Esophagus squamous epithelium (tissue), 5 donors: Measurements from ENCODE around the gene YAF2. TPM values are rescaled to one million over a fixed set of nuclear protein-coding genes. Genes with fewer than 3 reads are reported as not detected.

Experiments
- DNase-seq: peaks from one replicate; lab custom pipeline; 2025; lab: John Stamatoyannopoulos, UW
- H3K27ac ChIP-seq, 4 donors: fragments of 200-600 bp; sonication (generic); one replicate each; pipeline ENCODE4 v1.5.1; 2016 to 2019; ENCODE audit warnings: mild to moderate bottlenecking in 1 of 4
- H3K27me3 ChIP-seq, 4 donors: fragments of 200-600 bp; sonication (generic); 1 replicate in 3 of 4; 2 replicates in 1 of 4; pipeline versions ENCODE4 v1.5.1 to v1.6.0; 2017 to 2021; ENCODE audit warnings: antibody characterized with exemption in 1 of 4
- H3K36me3 ChIP-seq, 3 donors: fragments of 200-600 bp; sonication (generic); one replicate each; pipeline ENCODE4 v1.5.1; 2016 to 2019
- H3K4me1 ChIP-seq, 3 donors: fragments of 200-600 bp; sonication (generic); one replicate each; pipeline ENCODE4 v1.5.1; 2017 to 2019
- H3K4me3 ChIP-seq, 4 donors: fragments of 200-600 bp; sonication (generic); 1 replicate in 3 of 4; 2 replicates in 1 of 4; pipeline ENCODE4 v1.5.1; 2016 to 2019; ENCODE audit warnings: mild to moderate bottlenecking in 2 of 4, moderate library complexity in 1 of 4
- H3K9me3 ChIP-seq, 3 donors: fragments of 200-600 bp; sonication (generic); one replicate each; pipeline ENCODE4 v1.5.1; 2016 to 2019
- POLR2A ChIP-seq, 4 donors: fragments of 450-650 bp; IDR thresholded peaks; one replicate each; pipeline ENCODE4 v1.6.1; 2017; ENCODE audit warnings: antibody characterized with exemption in 4 of 4, mild to moderate bottlenecking in 4 of 4, moderate library complexity in 3 of 4
- WGBS, 2 donors: methylation state at CpG; one replicate each; pipeline ENCODE4 v1.1.5; 2018; 5-methylcytosine and 5-hydroxymethylcytosine counted together
- intact Hi-C: fragments of 100-400 bp; cut with DNase I; formaldehyde crosslinking; loops from one replicate; pipeline ENCODE4 v1.15.0; 2022
- total RNA-seq, 4 donors: library from RNA; depleted of rRNA; stranded (reverse); fragments of >200 nt; gene quantifications; one replicate each; pipeline ENCODE4 v1.1.0, GENCODE V29; 2016
- TF ChIP-seq, protein P1 (sequence below), 6 experiments: fragments of 450-650 bp in 4 of 6; fragments of 200-600 bp in 2 of 6; sonication (generic) in 2 of 6; IDR thresholded peaks; one replicate each; pipeline ENCODE4 v1.5.1; 2016 to 2019; ENCODE audit warnings: antibody characterized with exemption in 6 of 6, mild to moderate bottlenecking in 4 of 6, moderate library complexity in 4 of 6
- donor health status: DM: yes; HTN: yes; CAD: no.

YAF2 gene
- total RNA-seq, 4 donors from 2014 or later: 4.9 to 25.2 (median 12.4) TPM

GRCh38 chr12:42213023-42213422, 25.0 kb downstream of the YAF2 start:
- no peak for TF ChIP-seq POLR2A (IDR thresholded peaks at IDR 0.05)
- TF ChIP-seq, protein P1, sequence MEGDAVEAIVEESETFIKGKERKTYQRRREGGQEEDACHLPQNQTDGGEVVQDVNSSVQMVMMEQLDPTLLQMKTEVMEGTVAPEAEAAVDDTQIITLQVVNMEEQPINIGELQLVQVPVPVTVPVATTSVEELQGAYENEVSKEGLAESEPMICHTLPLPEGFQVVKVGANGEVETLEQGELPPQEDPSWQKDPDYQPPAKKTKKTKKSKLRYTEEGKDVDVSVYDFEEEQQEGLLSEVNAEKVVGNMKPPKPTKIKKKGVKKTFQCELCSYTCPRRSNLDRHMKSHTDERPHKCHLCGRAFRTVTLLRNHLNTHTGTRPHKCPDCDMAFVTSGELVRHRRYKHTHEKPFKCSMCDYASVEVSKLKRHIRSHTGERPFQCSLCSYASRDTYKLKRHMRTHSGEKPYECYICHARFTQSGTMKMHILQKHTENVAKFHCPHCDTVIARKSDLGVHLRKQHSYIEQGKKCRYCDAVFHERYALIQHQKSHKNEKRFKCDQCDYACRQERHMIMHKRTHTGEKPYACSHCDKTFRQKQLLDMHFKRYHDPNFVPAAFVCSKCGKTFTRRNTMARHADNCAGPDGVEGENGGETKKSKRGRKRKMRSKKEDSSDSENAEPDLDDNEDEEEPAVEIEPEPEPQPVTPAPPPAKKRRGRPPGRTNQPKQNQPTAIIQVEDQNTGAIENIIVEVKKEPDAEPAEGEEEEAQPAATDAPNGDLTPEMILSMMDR (IDR thresholded peaks at IDR 0.05): no peak
- 69 to 89% methylated on average over 1 to 2 of the region's 2 CpGs for WGBS, 2 donors

DNA sequence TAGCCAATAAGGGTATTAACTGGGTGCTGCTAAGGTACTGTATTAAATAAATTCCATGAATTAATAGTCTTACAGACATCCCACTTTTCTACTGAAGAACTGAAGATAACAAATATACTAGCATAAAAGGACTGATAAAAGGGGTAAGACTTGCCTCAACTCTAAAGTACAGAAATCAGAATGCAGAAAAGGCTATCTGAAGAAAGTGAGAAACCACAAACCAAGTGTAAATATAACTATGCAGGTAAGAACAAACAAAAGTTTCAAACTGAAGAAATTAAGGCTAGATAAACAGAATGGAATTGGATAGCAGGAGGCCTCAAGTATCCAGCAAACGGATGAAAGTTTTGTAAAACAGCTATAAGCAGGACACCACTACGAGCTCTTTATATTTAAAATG, 29.5 kb downstream of the YAF2 start:
- Histone ChIP-seq H3K36me3 (peaks cover 0 to 42% (median 0%) of the 10 kb centered on the region in 3 donors), H3K9me3 (no peaks in the 10 kb centered on the region), H3K27me3 (no peaks in the 10 kb centered on the region), H3K4me3 (no peak overlapping the region), H3K27ac (no peak overlapping the region), H3K4me1 (peaks cover 0 to 7% (median 0%) of the 10 kb centered on the region in 3 donors)
- TF ChIP-seq, protein P1 (IDR thresholded peaks at IDR 0.05): no peak
- TF ChIP-seq POLR2A (IDR thresholded peaks at IDR 0.05): no peak
- 95 to 96% methylated on average over 2 of the region's 2 CpGs for WGBS, 2 donors
- no peak for DNase-seq
- intact Hi-C loops: no loop called here

More at GRCh38 chr12:42213023-42213422, 25.0 kb downstream of the YAF2 start:
- no peak for DNase-seq
- Histone ChIP-seq H3K27me3 (no peaks in the 10 kb centered on the region), H3K27ac (no peak overlapping the region), H3K36me3 (peaks cover 0 to 26% (median 0%) of the 10 kb centered on the region in 3 donors), H3K9me3 (no peaks in the 10 kb centered on the region), H3K4me3 (no peak overlapping the region), H3K4me1 (peaks cover 0 to 9% (median 0%) of the 10 kb centered on the region in 3 donors)
- intact Hi-C loops: no loop called here

- Histone ChIP-seq H3K27ac (no peak overlapping the region), H3K4me1 (peaks cover 0 to 19% (median 4%) of the 10 kb centered on the region in 3 donors), H3K36me3 (peaks cover 0 to 33% (median 0%) of the 10 kb centered on the region in 3 donors), H3K27me3 (no peaks in the 10 kb centered on the region), H3K4me3 (no peak overlapping the region), H3K9me3 (no peaks in the 10 kb centered on the region)
- intact Hi-C loops: no loop called here
- WGBS, 2 donors: 89 to 91% methylated on average over 1 of the region's 1 CpG
- DNase-seq: no peak
- TF ChIP-seq, protein P1 (IDR thresholded peaks at IDR 0.05): no peak
- TF ChIP-seq POLR2A (IDR thresholded peaks at IDR 0.05): no peak
Measured at GRCh38 chr12:42204819-42205218, 33.2 kb downstream of the YAF2 start.

GRCh38 chr12:42204362-42204761, 33.7 kb downstream of the YAF2 start:
- no peak overlapping the region for H3K4me3 ChIP-seq
- intact Hi-C loops: no loop called here
- 88% methylated on average over 1 of the region's 1 CpG for WGBS, 2 donors
- no peaks in the 10 kb centered on the region for H3K27me3 ChIP-seq
- H3K4me1 ChIP-seq: peaks cover 0 to 19% (median 4%) of the 10 kb centered on the region in 3 donors
- no peak overlapping the region for H3K27ac ChIP-seq
- no peaks in the 10 kb centered on the region for H3K9me3 ChIP-seq
- TF ChIP-seq, protein P1 (IDR thresholded peaks at IDR 0.05): no peak
- TF ChIP-seq POLR2A (IDR thresholded peaks at IDR 0.05): no peak
- peaks cover 0 to 29% (median 0%) of the 10 kb centered on the region in 3 donors for H3K36me3 ChIP-seq
- no peak for DNase-seq

DNA sequence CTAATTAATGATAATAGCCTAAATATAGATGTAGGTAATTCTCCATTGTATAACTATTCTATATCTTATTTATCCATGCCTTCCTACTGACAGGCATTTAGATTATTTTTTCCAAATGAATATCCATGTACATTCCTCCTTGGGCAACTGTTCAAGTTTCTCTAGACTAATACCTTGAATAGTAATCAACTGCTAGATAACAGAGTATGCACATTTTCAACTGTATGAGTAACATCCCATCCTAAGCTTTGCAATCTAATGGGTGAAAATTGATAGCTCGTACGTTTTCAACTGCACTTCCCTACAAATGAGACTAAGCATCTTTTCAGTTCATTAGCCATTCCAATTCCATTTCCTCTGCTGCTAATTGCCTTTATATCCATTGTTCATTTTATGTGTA, 37.0 kb downstream of the YAF2 start:
- Histone ChIP-seq H3K36me3 (peaks cover 0 to 31% (median 0%) of the 10 kb centered on the region in 3 donors), H3K9me3 (no peaks in the 10 kb centered on the region), H3K27ac (no peak overlapping the region), H3K4me1 (peaks cover 0 to 19% (median 4%) of the 10 kb centered on the region in 3 donors), H3K27me3 (no peaks in the 10 kb centered on the region), H3K4me3 (no peak overlapping the region)
- DNase-seq: no peak
- 92% methylated on average over 2 of the region's 2 CpGs for WGBS, 2 donors
- TF ChIP-seq, protein P1 (IDR thresholded peaks at IDR 0.05): no peak
- intact Hi-C loops: no loop called here
